ENCODE results near the gene NELFCD.

NELFCD gene

DNA sequence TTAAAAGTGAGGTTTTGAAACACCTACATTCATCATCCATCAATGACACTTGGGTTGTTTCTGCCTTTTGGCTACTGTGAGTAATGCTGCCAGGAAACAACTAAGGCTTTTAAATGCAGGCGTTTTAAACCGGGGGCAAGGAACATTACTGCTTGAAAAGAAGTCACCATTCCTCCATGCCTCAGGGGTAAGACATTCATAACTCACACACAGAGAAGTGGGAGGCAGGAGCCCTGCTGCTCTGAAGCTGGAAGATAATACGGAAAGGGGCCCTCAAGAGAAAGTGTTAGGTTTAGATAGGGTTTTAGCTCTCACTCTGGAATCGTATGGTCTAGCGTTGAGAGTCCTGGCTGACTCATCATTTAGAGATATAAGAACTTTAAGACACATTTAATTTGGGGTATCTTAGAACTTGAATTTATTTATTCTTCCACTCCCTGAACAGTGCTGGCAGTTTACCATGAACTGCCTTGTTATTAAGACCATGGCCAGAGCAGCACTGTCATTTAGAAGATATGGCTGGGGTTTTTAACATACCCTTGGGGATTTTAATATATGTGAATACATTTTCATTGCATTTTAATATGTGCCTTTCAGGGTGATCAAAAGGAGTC, 40.0 kb downstream of the NELFCD start:
- Histone ChIP-seq H3F3A (ENCODE audit: insufficient read depth) (peaks cover 11% of the 10 kb centered on the region), H3K36me3 (ENCODE audit: low read length) (peaks cover 8% of the 10 kb centered on the region; the same call in 1 of the 2 replicates), H3K27me3 (ENCODE audit: low read length) (no peaks in the 10 kb centered on the region), H3K9ac (ENCODE audit: low read length) (no peak overlapping the region), H3K4me3 (ENCODE audit: insufficient read depth, low read length, poor library complexity, severe bottlenecking) (no peak overlapping the region), H3K9me3 (ENCODE audit: insufficient read depth, low read length) (no peaks in the 10 kb centered on the region), H4K20me1 (ENCODE audit: low read depth, low read length) (0 out of 2 replicates have a peak, but pooled peaks cover 4% of the 10 kb centered on the region), H3K9me2 (replicated peaks; ENCODE audit: insufficient read depth, low read length) (no peaks in the 10 kb centered on the region), H2AFZ (ENCODE audit: low read depth, low read length, severe bottlenecking) (no peak overlapping the region), H3K4me2 (ENCODE audit: low read depth, low read length, poor library complexity, severe bottlenecking) (no peak overlapping the region), H3K27ac (ENCODE audit: low read depth, low read length) (no peak overlapping the region), H3K79me2 (ENCODE audit: insufficient read depth, low read length) (peaks cover 9% of the 10 kb centered on the region; the same call in 1 of the 2 replicates)
- no peak for TF ChIP-seq EZH2phosphoT487 (conservative IDR thresholded peaks at IDR 0.05; ENCODE audit: low read length)
- TF ChIP-seq, protein P1, sequence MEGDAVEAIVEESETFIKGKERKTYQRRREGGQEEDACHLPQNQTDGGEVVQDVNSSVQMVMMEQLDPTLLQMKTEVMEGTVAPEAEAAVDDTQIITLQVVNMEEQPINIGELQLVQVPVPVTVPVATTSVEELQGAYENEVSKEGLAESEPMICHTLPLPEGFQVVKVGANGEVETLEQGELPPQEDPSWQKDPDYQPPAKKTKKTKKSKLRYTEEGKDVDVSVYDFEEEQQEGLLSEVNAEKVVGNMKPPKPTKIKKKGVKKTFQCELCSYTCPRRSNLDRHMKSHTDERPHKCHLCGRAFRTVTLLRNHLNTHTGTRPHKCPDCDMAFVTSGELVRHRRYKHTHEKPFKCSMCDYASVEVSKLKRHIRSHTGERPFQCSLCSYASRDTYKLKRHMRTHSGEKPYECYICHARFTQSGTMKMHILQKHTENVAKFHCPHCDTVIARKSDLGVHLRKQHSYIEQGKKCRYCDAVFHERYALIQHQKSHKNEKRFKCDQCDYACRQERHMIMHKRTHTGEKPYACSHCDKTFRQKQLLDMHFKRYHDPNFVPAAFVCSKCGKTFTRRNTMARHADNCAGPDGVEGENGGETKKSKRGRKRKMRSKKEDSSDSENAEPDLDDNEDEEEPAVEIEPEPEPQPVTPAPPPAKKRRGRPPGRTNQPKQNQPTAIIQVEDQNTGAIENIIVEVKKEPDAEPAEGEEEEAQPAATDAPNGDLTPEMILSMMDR (IDR thresholded peaks at IDR 0.05; ENCODE audit: insufficient read depth, low read length, poor library complexity, severe bottlenecking): no peak

DNA sequence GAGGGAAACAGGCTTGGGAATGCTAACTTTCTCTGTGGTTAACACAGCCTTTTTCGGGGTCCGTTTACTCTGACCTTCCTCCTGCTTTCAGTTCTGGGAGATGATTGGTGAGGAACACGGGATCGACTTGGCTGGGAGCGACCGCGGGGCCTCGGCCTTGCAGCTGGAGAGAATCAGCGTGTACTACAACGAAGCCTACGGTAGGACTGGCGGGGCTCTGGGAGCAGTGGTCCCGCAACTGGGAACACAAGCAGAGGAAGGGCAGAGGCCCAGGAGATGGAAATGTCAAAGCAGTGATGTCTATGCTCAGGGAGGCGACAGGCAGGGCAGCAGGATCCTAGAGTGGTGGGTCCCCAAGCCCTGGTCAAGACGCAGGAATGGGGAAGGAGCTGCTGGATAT, 41.7 kb downstream of the NELFCD start:
- peaks cover 26% of the 10 kb centered on the region for H3K79me2 ChIP-seq (ENCODE audit: insufficient read depth, low read length)
- TF ChIP-seq EZH2phosphoT487 (conservative IDR thresholded peaks at IDR 0.05; ENCODE audit: low read length): no peak
- TF ChIP-seq, protein P1 (IDR thresholded peaks at IDR 0.05; ENCODE audit: insufficient read depth, low read length, poor library complexity, severe bottlenecking): no peak

DNA sequence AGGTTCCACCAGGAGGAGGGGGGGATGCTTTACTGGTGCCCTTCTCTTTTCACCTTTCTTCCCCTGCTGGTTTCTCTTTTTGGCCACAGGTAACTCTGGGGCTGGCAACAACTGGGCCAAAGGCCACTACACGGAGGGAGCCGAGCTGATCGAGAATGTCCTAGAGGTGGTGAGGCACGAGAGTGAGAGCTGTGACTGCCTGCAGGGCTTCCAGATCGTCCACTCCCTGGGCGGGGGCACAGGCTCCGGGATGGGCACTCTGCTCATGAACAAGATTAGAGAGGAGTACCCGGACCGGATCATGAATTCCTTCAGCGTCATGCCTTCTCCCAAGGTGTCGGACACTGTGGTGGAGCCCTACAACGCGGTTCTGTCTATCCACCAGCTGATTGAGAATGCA, 42.6 kb downstream of the NELFCD start:
- H3K79me2 ChIP-seq (ENCODE audit: insufficient read depth, low read length): peaks cover 35% of the 10 kb centered on the region
- peaks cover 28% of the 10 kb centered on the region for H3K36me3 ChIP-seq (ENCODE audit: low read length)

More for the DNA sequence above, 41.7 kb downstream of the NELFCD start:
- no peak overlapping the region for H2AFZ ChIP-seq (ENCODE audit: low read depth, low read length, severe bottlenecking)
- H3K9me2 ChIP-seq (replicated peaks; ENCODE audit: insufficient read depth, low read length): no peaks in the 10 kb centered on the region
- H4K20me1 ChIP-seq (ENCODE audit: low read depth, low read length): peaks cover 11% of the 10 kb centered on the region
- H3K27ac ChIP-seq (ENCODE audit: low read depth, low read length): no peak overlapping the region
- H3K4me2 ChIP-seq (ENCODE audit: low read depth, low read length, poor library complexity, severe bottlenecking): no peak overlapping the region
- H3K36me3 ChIP-seq (ENCODE audit: low read length): peaks cover 20% of the 10 kb centered on the region; the same call in 1 of the 2 replicates
- H3K4me3 ChIP-seq (ENCODE audit: insufficient read depth, low read length, poor library complexity, severe bottlenecking): no peak overlapping the region
- H3K9ac ChIP-seq (ENCODE audit: low read length): no peak overlapping the region
- peaks cover 18% of the 10 kb centered on the region for H3F3A ChIP-seq (ENCODE audit: insufficient read depth)
- H3K9me3 ChIP-seq (ENCODE audit: insufficient read depth, low read length): no peaks in the 10 kb centered on the region
- H3K27me3 ChIP-seq (ENCODE audit: low read length): no peaks in the 10 kb centered on the region

More for the DNA sequence above, 42.6 kb downstream of the NELFCD start:
- no peak overlapping the region for H2AFZ ChIP-seq (ENCODE audit: low read depth, low read length, severe bottlenecking)
- H3K9ac ChIP-seq (ENCODE audit: low read length): no peak overlapping the region
- no peak overlapping the region for H3K27ac ChIP-seq (ENCODE audit: low read depth, low read length)
- no peak for TF ChIP-seq EZH2phosphoT487 (conservative IDR thresholded peaks at IDR 0.05; ENCODE audit: low read length)
- TF ChIP-seq, protein P1 (IDR thresholded peaks at IDR 0.05; ENCODE audit: insufficient read depth, low read length, poor library complexity, severe bottlenecking): no peak
- H3K9me3 ChIP-seq (ENCODE audit: insufficient read depth, low read length): no peaks in the 10 kb centered on the region
- H3F3A ChIP-seq (ENCODE audit: insufficient read depth): peaks cover 18% of the 10 kb centered on the region
- H3K4me3 ChIP-seq (ENCODE audit: insufficient read depth, low read length, poor library complexity, severe bottlenecking): no peak overlapping the region
- H3K9me2 ChIP-seq (replicated peaks; ENCODE audit: insufficient read depth, low read length): no peaks in the 10 kb centered on the region
- no peak overlapping the region for H3K4me2 ChIP-seq (ENCODE audit: low read depth, low read length, poor library complexity, severe bottlenecking)
- H3K27me3 ChIP-seq (ENCODE audit: low read length): no peaks in the 10 kb centered on the region
- peaks cover 20% of the 10 kb centered on the region for H4K20me1 ChIP-seq (ENCODE audit: low read depth, low read length)

Measured in SU-DHL-6 (cell line).